HTR-8/SVneo (cell line): ENCODE measurements around the gene TPBGL.

Experiments used
- DNase-seq: peaks from one replicate; pipeline ENCODE4 v3.0.0; 2011; ENCODE audit warnings: low spot score, mixed read lengths; ENCODE audit not compliant: insufficient read length
- FAIRE-seq: peaks from 2 replicates; lab custom pipeline; 2011; peaks lifted over from hg19 to GRCh38; lab: Jason Lieb, UNC

The TPBGL gene

DNA sequence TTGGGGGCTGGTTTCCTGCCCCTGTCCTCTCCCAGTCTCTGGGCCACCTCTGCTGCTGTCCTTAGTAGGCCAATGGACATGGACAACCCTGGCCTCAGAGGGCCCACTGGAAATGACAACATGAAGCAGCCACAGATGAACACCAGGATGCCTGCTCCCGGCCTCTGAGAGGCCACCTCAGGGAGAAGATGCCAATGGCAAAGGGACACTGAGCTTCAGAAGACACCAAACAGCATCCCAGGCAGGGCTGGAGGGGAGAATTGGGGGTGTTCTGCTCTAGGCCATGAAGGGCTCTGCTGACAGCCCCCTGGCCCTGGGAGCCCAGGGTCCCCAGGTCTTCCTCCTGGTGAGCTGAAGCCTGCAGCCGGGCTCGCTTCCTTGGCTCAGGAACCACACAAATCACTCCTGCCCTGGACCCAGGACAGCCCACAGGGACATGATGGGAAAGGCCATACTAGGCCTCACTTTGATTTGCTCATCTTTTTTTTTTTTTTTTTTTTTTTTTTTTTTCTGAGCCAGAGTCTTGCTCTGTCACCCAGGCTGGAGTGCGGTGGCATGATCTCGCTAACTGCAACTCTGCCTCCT is 45.3 kb downstream of the TPBGL start:
- FAIRE-seq = no peak

DNA sequence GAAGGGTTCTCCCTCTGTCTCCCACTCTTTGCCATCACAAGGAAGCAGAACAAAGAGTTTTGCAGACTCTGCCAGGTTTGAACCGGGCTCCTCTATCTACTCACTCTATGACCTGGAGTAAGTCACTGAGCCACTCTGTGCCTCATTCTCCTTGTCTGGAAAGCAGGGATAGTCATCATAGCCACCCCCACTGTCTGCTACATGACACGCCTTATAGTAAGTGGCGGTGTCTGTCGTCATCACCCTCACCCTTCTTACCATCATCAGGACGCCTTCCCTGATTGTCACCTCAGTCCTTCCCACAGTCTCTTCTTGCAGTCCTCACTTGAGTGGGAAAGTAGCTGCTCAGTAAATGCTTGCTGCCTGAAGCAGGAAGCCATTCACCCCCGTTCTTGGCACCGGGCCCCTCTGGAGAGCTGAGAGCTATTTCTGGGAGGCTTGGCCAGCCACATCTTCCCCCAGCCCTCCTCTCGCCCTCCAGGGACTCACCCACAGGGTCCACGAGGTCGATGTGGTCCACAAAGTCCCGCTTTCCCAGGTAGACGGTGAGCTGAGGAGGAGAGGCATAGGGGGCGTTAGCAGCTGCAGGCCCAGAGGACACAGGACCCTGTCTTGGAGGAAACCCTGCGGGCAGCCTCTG is 46.4 kb downstream of the TPBGL start:
- no peak for DNase-seq
- peak; percentile 66 for FAIRE-seq

More for the DNA sequence above, 45.3 kb downstream of the TPBGL start:
- no peak for DNase-seq

DNA sequence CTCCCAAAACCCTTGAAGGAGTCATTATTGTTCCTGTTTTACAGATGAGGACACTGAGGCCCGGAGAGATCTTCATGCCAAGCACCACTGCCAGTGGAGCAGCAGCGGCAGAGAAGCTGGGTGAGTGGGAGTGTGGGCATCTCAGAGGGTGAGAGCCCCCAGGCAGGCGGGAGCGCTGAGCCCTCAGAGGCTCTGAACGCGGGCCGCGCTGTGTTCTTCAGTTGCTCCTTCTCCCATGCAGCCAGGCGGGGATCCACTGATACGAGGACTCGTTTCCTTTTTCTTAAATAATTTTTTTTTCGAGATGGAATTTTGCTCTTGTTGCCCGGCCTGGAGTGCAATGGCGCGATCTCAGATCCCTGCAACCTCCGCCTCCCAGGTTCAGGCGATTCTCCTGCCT is 47.0 kb downstream of the TPBGL start:
- no peak for DNase-seq
- FAIRE-seq = no peak

DNA sequence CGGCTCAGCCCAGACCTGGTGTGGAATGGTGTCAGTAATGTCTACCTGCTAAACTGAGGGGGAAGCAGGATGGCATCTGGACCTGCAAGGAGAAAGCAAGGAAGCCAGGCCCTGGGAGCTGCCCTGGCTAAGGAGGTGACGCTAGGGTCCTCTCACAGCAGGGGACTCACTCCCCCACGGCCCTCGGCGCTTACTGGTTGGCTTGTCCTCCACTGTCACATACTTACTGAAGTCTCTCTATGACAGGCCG is 48.9 kb downstream of the TPBGL start:
- FAIRE-seq (no peak), DNase-seq (no peak)

DNA sequence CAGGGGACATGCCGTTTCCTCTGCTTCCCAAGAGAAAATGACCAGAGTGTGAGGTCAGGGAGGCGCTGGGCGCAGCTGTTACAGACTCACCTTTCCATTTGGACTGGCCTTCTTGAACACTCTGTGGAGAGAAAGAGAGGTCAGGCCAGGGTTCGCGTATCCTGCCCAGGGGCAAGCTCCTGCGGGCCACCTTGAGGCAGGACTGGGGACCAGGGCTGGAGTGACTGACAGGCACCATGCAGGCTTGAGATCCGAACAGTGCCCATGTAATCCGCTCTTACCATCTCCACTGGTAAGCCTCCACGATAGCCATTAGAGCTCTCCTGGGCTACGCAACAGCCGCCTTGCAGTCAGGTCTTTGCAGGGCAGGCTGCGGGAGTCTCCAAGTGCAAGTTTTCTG is 49.3 kb downstream of the TPBGL start:
- no peak for DNase-seq
- no peak for FAIRE-seq

DNA sequence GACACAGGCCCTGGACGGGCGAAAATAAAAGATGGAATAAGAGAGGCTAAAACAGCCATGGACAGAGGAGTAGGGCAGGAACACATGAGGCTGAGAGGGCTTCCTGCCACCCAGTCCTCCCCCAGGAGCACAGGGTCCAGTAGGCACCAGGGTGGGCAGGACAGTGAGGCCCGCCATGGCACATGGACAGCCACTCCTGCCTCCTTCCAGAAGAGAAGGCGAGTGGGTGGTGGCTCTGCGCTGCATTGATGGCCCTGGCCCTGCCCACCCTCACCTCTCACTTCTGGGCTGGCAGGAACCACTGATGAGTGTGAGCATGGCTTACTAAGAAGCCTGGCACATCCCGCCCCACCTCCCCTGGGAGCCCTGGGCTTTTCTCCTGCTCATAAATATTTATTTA is 51.2 kb downstream of the TPBGL start:
- no peak for FAIRE-seq
- DNase-seq = no peak

DNA sequence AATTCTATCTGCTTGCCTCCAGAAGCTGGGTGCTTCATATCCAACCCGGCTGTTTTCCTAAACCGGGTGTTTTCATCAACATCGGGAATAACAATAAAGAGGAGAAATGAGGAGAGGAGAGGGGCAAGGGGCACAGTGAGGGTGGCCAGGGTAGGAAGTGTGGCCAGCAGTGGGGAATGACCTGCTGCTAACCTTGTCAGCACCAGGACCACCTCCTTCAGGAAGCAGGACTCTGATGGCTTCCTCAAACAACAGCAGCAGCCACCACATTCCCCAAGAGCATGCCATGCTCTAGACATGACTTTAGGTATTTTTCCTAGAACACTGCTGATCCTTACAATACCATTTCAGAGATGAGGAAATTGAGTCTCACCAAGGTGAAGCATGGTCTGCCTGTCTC is 52.4 kb downstream of the TPBGL start:
- FAIRE-seq (no peak), DNase-seq (no peak)
